Measurements from ENCODE around the gene PPP1R13L. TPM values are rescaled to one million over a fixed set of nuclear protein-coding genes. Genes with fewer than 3 reads are reported as not detected.

Gene PPP1R13L
- under 0.01 TPM for total RNA-seq

- DNase-seq (ENCODE audit: low spot score in 2 of 2) (peak; percentile 67 to 75), FAIRE-seq (no peak)
Observed at GRCh38 chr19:45404557-45405434, at the start of gene PPP1R13L. PPP1R13L (minus strand) TSS chr19:45405069; CDS start chr19:45398318, 6,751 bp downstream.

- DNase-seq (ENCODE audit: low spot score in 2 of 2) (no peak), FAIRE-seq (no peak)
Observed at GRCh38 chr19:45451850-45452387, 47.0 kb upstream of the PPP1R13L start.

GRCh38 chr19:45451131-45451849, 46.4 kb upstream of the PPP1R13L start:
- no peak for FAIRE-seq
- DNase-seq (ENCODE audit: low spot score in 2 of 2) = no peak

GRCh38 chr19:45450012-45450333, 45.1 kb upstream of the PPP1R13L start:
- DNase-seq (ENCODE audit: low spot score in 2 of 2) (no peak), FAIRE-seq (no peak)

- DNase-seq (ENCODE audit: low spot score in 2 of 2) (no peak), FAIRE-seq (no peak)
Observed at GRCh38 chr19:45448887-45449299, 44.0 kb upstream of the PPP1R13L start.

- DNase-seq (ENCODE audit: low spot score in 2 of 2) (no peak), FAIRE-seq (no peak)
Observed at GRCh38 chr19:45448425-45448756, 43.5 kb upstream of the PPP1R13L start.

GRCh38 chr19:45446944-45447343, 42.1 kb upstream of the PPP1R13L start:
- no peak for FAIRE-seq
- no peak for DNase-seq (ENCODE audit: low spot score in 2 of 2)

- FAIRE-seq (no peak), DNase-seq (ENCODE audit: low spot score in 2 of 2) (no peak)
Observed at GRCh38 chr19:45446295-45446694, 41.4 kb upstream of the PPP1R13L start.

GRCh38 chr19:45445139-45445538, 40.3 kb upstream of the PPP1R13L start:
- DNase-seq (ENCODE audit: low spot score in 2 of 2) = no peak
- no peak for FAIRE-seq

GRCh38 chr19:45444318-45445041, 39.6 kb upstream of the PPP1R13L start:
- DNase-seq (ENCODE audit: low spot score in 2 of 2) (peak; percentile 90 to 93), FAIRE-seq (no peak)

- FAIRE-seq = no peak
- peak; percentile 89 to 97 for DNase-seq (ENCODE audit: low spot score in 2 of 2)
Observed at GRCh38 chr19:45443462-45444317, 38.8 kb upstream of the PPP1R13L start.

- FAIRE-seq (no peak), DNase-seq (ENCODE audit: low spot score in 2 of 2) (no peak)
Observed at GRCh38 chr19:45442778-45443461, 38.1 kb upstream of the PPP1R13L start.

GRCh38 chr19:45442408-45442777, 37.5 kb upstream of the PPP1R13L start:
- DNase-seq (ENCODE audit: low spot score in 2 of 2) (no peak), FAIRE-seq (no peak)

GRCh38 chr19:45440873-45441654, 36.2 kb upstream of the PPP1R13L start:
- FAIRE-seq = no peak
- no peak for DNase-seq (ENCODE audit: low spot score in 2 of 2)

GRCh38 chr19:45440259-45440638, 35.4 kb upstream of the PPP1R13L start:
- FAIRE-seq = no peak
- DNase-seq (ENCODE audit: low spot score in 2 of 2) = no peak

- FAIRE-seq (no peak), DNase-seq (ENCODE audit: low spot score in 2 of 2) (peak; percentile 82 to 86)
Observed at GRCh38 chr19:45439569-45440258, 34.8 kb upstream of the PPP1R13L start.

- DNase-seq (ENCODE audit: low spot score in 2 of 2) (no peak), FAIRE-seq (no peak)
Observed at GRCh38 chr19:45439190-45439568, 34.3 kb upstream of the PPP1R13L start.

- no peak for FAIRE-seq
- no peak for DNase-seq (ENCODE audit: low spot score in 2 of 2)
Observed at GRCh38 chr19:45437328-45437727, 32.5 kb upstream of the PPP1R13L start.

All from frontal cortex (tissue), 4 donors.